ENCODE results near the gene SNX27.

SNX27 gene

DNA sequence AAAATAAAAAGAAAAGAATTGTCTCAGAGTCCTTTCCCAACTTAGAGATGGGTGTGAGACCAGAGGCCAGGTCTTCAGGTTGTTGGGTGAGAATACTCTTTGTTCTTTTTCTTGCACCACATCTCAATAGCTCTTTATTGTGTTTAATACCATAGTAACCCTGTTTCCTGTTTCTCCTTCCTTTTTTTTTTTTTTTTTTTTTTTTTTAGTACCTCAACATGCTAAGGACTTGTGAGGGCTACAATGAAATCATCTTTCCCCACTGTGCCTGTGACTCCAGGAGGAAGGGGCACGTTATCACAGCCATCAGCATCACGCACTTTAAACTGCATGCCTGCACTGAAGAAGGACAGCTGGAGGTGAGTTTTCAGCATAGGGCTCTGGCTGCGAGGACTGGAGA, 80.4 kb downstream of the SNX27 start:
- H3K4me3 ChIP-seq (ENCODE audit: low read depth, low read length): no peak overlapping the region

DNA sequence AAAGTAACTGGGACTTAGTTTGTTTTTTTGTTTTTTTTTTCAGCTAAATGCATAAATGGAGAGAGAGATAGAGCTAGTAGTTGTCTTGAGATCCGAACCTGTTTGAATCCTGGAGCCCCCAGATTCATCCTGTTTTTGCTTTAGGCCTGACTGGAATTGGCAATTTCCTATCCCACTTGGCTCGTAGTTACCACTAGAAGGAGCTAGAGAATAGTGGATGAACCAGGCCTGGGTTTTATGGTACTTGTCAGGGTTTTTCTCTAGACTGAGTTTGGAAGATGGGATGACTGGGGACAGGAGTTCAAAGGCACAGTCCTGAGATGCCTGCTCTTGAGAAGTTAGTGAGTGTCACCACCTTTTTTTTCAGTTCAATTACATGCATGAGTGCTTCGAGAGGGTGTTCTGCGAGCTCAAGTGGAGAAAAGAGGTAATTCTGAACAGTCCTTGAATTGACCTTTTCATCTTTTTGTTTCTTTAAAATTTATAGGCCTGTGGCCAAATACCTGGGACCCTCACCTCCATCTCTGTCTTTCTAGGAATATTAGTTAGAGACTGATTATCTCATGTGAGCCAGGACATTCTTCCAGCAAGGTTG, 81.3 kb downstream of the SNX27 start:
- no peak overlapping the region for H3K4me3 ChIP-seq (ENCODE audit: low read depth, low read length)
- no peak for DNase-seq (ENCODE audit: low read depth)

More for the DNA sequence above, 80.4 kb downstream of the SNX27 start:
- no peak for DNase-seq (ENCODE audit: low read depth)

DNA sequence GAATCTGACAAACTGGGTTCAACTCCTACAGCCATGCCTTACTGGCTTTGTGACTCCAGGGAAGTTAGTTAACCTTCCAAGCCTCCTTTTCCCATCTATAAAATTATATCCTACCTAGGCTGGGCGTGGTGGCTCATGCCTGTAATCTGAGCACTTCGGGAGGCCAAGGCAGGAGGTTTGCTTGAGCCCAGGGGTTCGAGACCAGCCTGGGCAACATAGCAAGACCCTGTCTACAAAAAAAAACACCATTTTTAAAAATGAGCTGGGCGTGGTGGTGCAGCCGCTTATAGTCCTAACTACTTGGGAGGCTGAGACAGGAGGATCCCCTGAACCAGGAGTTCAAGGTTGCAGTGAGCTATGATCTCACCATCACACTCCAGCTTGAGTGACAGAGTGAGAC, 89.7 kb downstream of the SNX27 start:
- no peak for DNase-seq (ENCODE audit: low read depth)
- no peak overlapping the region for H3K4me3 ChIP-seq (ENCODE audit: low read depth, low read length)

DNA sequence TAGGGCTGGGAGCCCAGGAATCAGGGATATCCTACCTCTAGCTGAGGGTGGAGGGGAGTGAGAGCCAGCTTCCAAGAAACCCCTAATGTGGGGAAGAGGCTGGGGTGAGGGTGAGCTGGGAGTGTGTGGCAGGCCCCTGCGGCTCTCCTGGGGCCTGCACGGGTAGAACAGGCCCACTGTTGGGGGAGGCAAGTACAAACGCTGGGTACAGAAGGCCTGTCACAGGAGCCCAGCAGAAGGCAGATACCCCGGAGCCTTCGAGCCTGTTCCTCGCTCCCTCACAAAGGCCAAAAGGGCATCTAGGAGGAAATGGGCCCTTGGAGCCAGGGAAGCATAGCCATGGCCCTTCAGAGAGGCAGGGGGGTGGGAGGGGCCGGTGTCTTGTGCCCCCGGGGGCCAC, 91.1 kb downstream of the SNX27 start:
- DNase-seq (ENCODE audit: low read depth): no peak
- H3K4me3 ChIP-seq (ENCODE audit: low read depth, low read length): no peak overlapping the region

DNA sequence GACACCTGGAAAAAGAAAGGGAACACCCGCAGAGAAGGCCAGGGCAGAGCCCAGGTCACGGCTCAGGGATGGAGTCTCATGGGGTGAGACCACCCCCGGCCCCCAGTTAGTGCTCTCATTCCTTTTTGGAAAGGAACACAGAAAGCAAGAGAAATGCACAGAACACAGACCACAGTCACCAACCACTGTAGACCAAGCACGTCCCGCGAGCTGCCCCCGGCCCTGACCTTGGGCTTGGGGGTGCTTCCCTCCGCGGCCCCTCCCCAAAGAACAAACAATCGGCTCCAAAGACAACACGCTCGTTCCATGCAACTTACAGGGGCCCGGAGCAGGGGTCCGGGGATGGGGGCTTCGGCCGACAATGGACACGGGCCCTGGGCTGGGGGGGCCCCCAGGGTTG, 92.0 kb downstream of the SNX27 start:
- H3K4me3 ChIP-seq (ENCODE audit: low read depth, low read length): no peak overlapping the region
- no peak for DNase-seq (ENCODE audit: low read depth)

DNA sequence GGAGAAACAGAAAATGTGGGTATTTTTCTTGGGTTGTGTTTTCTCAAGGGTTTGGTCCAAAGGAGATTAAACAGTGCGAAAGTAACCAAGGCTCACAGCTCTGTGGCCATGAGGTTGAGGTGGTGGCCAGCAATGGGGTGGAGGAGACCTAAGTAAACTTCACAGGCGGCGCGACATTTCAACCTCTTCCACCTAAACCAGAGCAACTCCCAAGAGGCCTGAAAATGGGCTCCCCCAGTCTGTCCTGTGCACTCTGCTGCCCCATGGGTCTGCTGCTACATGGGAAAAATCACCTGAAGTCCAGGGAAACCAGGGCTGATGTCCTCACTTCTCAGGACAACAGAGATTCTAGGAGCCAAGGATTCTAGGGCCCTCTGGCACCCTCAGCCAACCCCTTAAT, 92.4 kb downstream of the SNX27 start:
- no peak overlapping the region for H3K4me3 ChIP-seq (ENCODE audit: low read depth, low read length)
- DNase-seq (ENCODE audit: low read depth): no peak

DNA sequence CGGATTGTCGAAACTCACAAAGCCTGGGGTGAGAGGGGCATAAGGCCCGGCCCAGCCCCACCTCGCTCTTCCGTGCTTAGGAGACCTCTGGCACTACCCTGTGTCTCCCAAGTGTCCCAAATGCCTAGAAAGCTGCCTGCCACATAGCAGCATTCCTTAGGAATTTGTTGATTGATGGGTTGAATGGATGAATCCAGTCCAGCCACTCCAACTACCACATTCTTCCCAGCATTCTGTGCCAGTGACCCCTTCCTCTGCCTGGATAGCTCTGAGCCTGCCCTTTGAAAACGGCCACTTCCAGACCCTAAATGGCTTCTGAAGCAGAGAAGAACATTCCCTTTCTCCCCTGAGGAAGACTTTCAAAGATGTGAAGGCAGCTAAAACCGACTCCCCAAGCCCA, 93.3 kb downstream of the SNX27 start:
- no peak overlapping the region for H3K4me3 ChIP-seq (ENCODE audit: low read depth, low read length)
- DNase-seq (ENCODE audit: low read depth): no peak

DNA sequence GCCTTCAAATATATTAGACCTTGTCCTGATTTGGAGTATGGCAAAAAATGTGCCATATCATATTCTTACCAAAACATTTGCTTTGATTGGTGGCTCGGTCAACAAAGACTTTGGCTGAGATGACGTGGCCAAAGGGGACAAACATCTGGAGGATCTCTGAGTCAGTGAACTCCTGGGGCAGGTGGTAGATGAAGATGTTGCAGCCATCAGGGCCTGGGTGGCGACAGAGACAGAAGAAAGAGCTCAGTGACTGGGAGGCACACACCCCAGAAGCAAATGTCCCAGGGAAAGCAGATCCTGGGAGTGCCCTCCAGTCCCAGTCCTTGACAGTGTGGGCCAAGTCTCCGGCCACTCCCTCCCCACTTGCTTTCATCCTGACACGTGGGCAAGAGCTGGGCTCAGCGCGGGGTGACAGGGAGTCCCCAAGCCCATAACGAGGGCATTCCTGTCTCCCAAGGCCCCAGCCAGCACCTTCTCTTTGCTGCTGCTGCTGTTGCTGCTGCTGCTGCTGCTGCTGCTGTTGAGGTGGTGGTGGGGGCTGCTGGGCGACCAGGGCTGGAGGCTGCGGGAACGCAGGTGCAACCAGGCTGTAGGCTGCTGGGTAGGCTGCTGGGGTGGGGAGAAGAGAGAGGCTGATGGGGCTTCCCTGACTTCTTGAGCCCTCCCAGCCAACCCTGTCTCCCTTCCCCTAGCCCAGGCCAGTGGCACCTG, 94.1 kb downstream of the SNX27 start:
- H3K4me3 ChIP-seq (ENCODE audit: low read depth, low read length): no peak overlapping the region
- no peak for DNase-seq (ENCODE audit: low read depth)

DNA sequence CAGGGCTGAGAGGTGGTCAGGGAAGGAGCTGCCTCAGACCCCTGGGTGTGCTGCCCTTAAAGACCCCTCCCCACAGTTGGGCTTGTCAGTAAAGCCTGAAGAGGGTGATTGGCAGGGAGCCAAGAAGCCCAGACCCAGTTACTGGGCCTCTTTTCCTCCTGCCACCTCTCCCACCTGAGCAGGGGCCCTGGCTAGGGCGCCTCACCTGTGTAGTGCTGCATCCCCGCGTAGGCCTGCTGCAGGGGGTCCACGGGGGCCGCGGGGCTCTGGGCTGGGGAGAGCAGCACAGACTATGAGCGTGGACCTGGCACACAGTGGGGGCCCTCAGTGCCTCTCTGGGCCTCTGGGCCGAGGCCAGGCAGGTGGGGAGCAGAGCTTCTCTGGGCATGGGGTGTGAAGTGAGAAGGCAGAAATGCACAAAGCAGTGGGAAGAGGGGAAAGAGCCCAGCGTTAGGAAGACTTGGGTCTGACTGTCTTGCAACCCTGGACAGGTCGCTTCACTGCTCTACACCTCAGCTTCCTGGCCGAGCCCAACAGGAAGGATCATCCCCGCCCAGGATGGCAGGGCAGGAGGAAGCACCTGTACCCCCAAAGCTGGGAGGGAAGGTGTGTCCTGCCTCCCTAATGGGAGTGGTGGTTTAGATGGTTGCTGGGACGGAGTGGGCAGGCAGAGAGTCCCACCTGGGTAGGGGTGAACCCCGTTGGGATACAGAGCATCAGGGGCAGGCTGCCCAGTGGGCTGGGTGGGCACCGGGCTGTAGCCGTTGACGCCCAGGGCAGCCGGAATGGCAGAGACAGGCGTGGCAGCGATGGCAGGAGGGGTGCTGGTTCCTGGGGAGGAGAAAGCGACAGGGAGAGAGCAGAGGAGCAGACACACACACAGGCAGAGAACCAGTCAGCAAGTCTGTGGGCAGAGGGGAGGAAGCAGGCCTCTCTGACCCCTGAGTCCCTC, 94.9 kb downstream of the SNX27 start:
- no peak for DNase-seq (ENCODE audit: low read depth)
- no peak overlapping the region for H3K4me3 ChIP-seq (ENCODE audit: low read depth, low read length)

DNA sequence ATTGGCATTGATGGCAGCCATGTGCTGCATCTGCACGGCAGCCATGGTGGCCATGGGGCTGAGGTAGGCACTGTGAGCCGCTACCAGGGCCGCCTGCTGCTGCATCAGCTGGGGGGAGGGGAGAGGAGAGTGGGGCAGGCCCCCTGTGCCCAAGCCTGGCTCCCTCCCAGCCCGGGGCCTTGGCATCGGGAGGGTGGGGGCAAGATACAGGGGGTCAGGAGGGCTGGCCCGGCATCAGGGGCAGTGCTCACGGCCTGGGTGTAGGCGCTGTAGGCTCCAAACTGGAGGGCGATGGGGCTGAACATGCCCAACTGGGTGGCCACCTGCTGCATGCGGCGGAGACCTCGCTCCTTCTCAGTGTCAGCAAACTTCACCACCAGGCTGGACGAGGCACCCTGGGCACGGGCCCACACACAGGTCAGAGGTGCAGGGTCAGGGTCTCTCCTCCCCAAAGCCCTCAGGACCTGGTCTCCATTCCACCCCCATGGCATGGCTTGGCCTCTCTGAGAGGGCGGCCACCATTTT, 95.8 kb downstream of the SNX27 start:
- DNase-seq (ENCODE audit: low read depth): no peak
- H3K4me3 ChIP-seq (ENCODE audit: low read depth, low read length): no peak overlapping the region

DNA sequence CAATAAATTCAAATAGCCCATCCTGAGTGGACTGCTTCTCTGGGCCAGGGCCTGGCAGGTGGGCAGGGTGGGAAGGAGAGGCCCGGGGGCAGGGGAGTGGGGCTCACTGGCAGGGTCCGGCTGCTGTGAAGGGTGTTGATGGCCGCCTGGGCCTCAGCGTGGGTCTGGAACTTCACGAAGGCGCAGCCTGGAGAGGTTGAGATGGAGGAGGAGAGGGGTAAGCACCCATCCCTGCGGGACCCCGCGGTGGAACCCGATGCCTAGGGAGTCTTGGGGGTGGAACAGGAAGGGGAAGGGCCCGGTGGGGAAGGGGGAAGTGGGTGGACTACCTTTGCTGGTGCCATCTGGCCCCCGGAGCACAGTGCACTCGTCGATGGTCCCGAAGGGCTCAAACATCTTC, 97.0 kb downstream of the SNX27 start:
- no peak for DNase-seq (ENCODE audit: low read depth)
- no peak overlapping the region for H3K4me3 ChIP-seq (ENCODE audit: low read depth, low read length)

DNA sequence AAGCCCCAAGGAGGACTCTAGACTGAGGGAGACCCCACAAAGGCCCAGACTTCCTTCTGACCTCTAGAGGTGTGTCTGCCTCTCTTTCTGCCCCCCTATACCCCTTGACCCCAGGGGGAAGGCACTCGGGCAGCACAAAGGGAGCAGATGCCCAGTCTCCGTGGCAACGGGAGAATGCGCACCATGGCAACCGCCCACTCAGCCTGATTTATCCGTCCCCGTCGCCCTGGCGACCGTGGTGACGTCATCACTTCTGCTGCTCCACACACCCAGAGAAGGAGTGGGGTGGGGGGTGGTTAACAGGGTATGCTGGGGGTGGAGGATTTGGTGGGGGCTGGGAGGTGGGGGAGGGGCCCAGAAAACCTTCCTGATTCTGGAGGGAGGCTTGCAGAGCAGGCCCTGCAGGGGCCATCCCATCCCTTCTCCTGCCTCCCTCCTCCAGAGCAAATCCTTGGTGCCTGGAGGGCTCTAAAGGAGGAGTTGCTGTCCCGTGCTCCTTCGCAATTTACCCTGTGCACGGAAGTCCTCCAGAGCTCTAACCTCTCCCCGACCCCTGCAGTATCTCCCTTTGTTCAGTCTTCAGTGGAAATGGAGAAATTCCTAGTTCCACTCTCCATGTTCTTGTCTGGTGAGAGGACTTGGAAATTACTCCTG, 98.5 kb downstream of the SNX27 start:
- H3K4me3 ChIP-seq (ENCODE audit: low read depth, low read length): no peak overlapping the region
- no peak for DNase-seq (ENCODE audit: low read depth)

DNA sequence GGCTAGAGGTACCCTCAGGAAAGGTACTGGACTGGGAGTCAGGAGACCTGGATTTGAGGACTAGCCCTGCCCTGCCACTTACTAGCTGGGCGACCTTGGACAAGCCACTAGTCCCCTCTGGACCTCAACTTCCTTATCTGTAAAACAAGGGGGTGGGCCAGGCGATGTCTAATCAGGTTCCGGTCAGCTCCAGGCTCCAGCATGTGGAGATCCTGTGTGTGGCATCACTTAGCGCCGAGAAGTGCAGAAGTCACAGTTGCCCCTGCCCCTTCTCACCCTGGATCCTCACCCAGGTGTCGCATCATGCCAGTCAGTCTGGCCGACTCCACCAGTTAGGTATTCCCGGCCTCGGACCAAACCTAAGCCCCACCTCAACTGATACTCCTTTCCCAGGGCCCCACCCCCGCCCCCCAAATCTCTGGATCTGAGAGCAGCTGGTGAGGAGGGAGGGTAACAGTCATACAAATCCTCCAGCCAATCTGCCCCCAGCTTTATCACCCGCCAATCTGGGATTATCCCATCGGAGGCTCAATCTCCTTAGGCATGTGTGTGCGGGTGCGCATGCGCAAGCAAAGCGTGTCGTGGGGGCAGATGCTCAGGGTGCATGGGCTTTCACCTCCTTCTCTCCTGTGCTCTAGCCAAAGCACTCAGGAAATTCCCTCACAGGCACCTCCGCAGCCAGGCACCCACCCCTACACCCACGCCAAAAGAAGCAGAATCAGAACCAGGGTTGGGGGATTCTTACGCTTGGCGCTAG, 99.4 kb downstream of the SNX27 start:
- DNase-seq (ENCODE audit: low read depth): no peak
- no peak overlapping the region for H3K4me3 ChIP-seq (ENCODE audit: low read depth, low read length)

DNA sequence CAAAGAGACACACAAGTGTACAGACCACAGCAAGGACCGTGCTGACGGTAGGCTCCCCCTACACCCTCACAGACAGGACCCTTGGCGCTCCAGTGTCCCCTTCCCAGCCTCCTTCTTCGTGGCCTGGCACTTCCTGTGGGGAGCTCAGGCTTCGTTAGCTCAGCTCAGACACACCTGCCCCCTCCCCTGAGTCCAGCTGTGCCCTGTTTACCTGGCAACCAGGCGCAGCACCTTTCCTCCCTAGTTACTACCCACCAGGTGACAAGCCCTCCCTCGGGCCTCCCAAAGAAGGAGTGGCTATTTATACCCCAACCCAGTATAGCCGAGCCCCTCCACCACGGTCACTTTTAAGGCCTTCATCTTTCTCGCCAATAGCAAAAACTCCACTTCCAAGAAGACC, 100.1 kb downstream of the SNX27 start:
- no peak for DNase-seq (ENCODE audit: low read depth)
- H3K4me3 ChIP-seq (ENCODE audit: low read depth, low read length): no peak overlapping the region

DNA sequence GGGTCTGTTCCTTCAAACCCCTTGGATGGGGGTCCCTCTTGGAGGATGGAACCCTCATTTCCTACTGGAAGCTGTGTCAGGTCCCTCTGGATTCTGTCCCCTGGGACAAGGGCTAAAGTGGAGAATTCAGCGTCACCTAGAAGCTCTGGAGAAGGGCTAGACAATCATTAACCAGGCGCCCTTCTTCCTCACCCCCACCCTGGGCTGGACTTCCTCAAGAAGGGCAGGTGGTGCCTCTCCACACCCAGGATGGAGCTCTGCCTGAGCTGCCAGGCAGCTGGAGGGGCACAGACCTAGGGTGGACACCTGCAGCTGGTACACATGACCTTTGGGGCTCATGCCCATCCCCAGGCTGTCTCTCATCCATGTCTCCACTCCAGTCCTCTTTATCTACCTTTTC, 101.2 kb downstream of the SNX27 start:
- no peak for DNase-seq (ENCODE audit: low read depth)
- no peak overlapping the region for H3K4me3 ChIP-seq (ENCODE audit: low read depth, low read length)

DNA sequence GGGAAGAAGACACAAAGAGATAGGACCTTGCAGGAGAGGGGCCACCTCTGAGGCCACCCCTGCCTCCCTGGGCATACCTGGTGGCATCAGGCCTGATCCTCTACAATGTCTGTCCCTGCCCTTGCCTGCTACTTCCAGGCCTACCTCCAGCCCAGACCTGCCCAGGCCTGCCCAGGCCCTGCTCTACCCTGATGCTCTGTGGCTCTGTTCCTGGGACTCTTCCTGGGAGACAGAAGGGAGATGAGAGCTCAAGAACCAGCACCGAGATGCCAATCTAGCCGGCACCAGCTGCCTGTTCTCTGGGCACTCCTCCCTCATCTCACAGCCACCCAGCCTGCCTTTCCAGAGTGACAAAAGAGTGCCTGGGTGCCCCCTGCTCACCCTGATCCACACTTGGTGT, 102.0 kb downstream of the SNX27 start:
- H3K4me3 ChIP-seq (ENCODE audit: low read depth, low read length): no peak overlapping the region
- DNase-seq (ENCODE audit: low read depth): no peak

DNA sequence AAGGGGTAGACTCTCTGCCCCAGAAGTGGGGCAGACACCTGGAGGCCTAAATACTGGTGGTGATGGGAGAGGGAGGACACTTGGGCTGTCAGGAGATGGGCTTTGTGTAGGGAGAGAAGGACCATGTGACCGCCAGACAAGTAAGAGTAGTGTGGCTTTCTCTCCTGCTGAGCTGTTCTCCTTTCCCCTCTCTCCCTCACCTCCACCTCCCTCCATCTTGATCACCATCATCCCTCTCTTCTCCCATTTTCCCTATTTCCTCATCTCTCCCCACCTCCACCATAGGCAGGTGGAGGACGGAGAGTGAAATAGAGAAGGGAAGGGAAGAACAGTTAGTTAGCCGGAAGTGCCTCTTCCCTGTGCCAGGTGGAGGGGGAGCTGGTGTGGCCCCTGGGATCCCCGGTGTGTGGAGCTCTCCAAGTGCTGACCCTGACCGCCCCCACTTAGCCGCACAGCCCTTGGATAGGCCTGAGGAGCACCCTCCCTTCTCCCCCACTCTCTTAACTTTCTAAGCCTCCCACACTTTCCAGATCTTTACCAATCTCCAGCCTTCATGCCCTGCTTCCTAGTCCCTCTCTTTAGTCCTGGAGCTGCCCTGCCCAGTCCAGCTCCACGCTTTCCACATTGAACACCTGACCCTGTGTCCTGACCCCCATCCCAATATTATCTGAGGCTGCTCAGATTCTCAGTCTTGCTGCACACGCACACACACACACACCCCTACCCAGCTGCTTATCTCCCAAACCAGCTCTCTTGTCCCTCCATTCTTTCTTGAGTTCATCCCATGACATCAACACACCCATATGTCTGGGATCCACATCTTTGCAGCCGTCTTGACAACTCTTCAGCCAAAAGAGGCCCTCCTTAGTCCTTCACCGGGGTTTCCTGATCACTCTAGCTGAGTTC, 103.2 kb downstream of the SNX27 start:
- no peak overlapping the region for H3K4me3 ChIP-seq (ENCODE audit: low read depth, low read length)
- no peak for DNase-seq (ENCODE audit: low read depth)

DNA sequence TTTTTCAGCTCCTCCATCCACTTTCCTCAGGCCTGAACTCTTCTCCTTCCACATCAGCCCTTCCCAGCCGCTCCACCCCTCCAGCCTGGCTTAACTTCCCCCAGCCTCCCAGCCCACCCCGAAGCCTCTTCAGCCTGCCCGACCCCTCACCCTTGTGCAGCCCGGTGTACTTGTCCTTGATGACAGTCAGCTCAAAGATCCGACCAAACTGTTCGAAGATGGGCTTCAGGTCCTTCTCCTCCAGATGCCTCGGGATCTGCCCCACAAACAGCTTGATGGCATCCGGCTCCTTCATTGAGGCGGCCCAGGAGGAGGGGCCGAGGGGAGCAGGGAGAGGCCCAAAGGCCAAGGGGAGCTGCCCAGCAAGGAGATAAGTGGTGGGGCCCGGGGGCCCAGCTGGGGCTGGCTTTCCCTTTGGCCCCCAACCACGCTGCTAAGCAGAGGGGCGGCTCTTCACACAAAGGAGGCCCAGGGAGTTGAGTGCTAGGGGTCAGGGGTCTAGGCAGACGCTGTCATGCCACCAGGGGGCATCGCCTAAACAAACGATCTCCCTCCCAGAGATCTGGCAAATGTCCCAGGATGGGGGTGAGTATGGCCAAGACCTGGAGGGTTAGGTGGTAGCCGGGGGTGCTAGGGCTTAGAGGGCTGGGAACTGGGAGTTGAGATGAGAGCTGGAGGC, 104.0 kb downstream of the SNX27 start:
- no peak overlapping the region for H3K4me3 ChIP-seq (ENCODE audit: low read depth, low read length)
- no peak for DNase-seq (ENCODE audit: low read depth)

Measured in skeletal muscle cell (primary cell).